ENCODE data around the gene GP1BB.

GRCh38 chr22:19763458-19764298, 40.3 kb downstream of the GP1BB start:
- TF ChIP-seq POLR2AphosphoS5 (IDR thresholded peaks at IDR 0.05; ENCODE audit: low read length) (no peak), CEBPB (IDR thresholded peaks at IDR 0.05; ENCODE audit: borderline replicate concordance in 1 of 2, low read depth in 2 of 2, low read length in 2 of 2) (no peak), CTCF (IDR thresholded peaks at IDR 0.05 in 2 of 3, conservative IDR thresholded peaks at IDR 0.05 in 1 of 3; ENCODE audit: control insufficient read depth in 2 of 3, extremely low read depth in 1 of 3, insufficient read depth in 1 of 3, low read depth in 3 of 3, low read length in 3 of 3) (no peak), EP300 (IDR thresholded peaks at IDR 0.05; ENCODE audit: borderline replicate concordance in 1 of 2, control insufficient read depth in 1 of 2, low read depth in 2 of 2, low read length in 2 of 2) (no peak), CBX5 (IDR thresholded peaks at IDR 0.05; ENCODE audit: low read depth) (no peak), SRF (IDR thresholded peaks at IDR 0.05; ENCODE audit: low read depth in 2 of 2, low read length in 2 of 2) (no peak), NBN (IDR thresholded peaks at IDR 0.05) (no peak), MXI1 (IDR thresholded peaks at IDR 0.05; ENCODE audit: low read depth, low read length) (no peak)
